Adrenal gland (tissue), 12 donors: ENCODE measurements around the gene WDFY4. TPM values are rescaled to one million over a fixed set of nuclear protein-coding genes. Genes with fewer than 3 reads are reported as not detected.

Experiments used
- DNase-seq, 7 donors: peaks; one replicate each; pipeline ENCODE4 v3.0.0-alpha.2; 2019 to 2020
- H3K27ac ChIP-seq, 5 donors: fragments of 200-600 bp; sonication (generic) in 4 of 5; 1 replicate in 3 of 5; 2 replicates in 2 of 5; pipeline versions ENCODE4 v1.5.1 to v1.8.0; 2016 to 2020; ENCODE audit warnings: mild to moderate bottlenecking in 1 of 5
- H3K27me3 ChIP-seq: fragments of 200-600 bp; 2 replicates; pipeline ENCODE4 v1.8.0; 2021
- H3K36me3 ChIP-seq, 2 donors: fragments of 200-600 bp; replicated peaks in 1 of 2; 1 replicate in 1 of 2; 2 replicates in 1 of 2; pipeline versions ENCODE4 v1.5.1 to v1.8.0; 2018 to 2022
- H3K4me1 ChIP-seq, 2 donors: fragments of 200-600 bp; replicated peaks in 1 of 2; 1 replicate in 1 of 2; 2 replicates in 1 of 2; pipeline versions ENCODE4 v1.5.1 to v1.8.0; 2018 to 2021
- H3K4me3 ChIP-seq, 4 donors: fragments of 200-600 bp; sonication (generic) in 3 of 4; one replicate each; pipeline ENCODE4 v1.5.1; 2016 to 2018
- H3K9me3 ChIP-seq, 3 donors: fragments of 200-600 bp; sonication (generic) in 1 of 3; replicated peaks in 1 of 3; 1 replicate in 2 of 3; 2 replicates in 1 of 3; pipeline versions ENCODE4 v1.5.1 to v1.8.0; 2016 to 2021
- CTCF ChIP-seq, 6 experiments: fragments of 450-650 bp in 4 of 6; fragments of 200-600 bp in 2 of 6; sonication (generic) in 1 of 6; IDR thresholded peaks; 1 replicate in 5 of 6; 2 replicates in 1 of 6; pipeline versions ENCODE4 v1.5.1 to v1.8.0; 2016 to 2021; ENCODE audit warnings: antibody characterized with exemption in 6 of 6, mild to moderate bottlenecking in 2 of 6, moderate library complexity in 1 of 6
- POLR2A ChIP-seq, 2 donors: fragments of 450-650 bp; IDR thresholded peaks; one replicate each; pipeline ENCODE4 v1.6.1; 2017; ENCODE audit warnings: antibody characterized with exemption in 2 of 2, mild to moderate bottlenecking in 2 of 2, moderate library complexity in 1 of 2
- WGBS, 4 donors: extraction: QIAGEN DNeasy Blood & Tissue Kit in 2 of 4; methylation state at CpG; one replicate each; pipeline versions ENCODE4 v1.1.5 to v1.1.7; 2013 to 2017; 5-methylcytosine and 5-hydroxymethylcytosine counted together
- intact Hi-C, 2 donors: fragments of 100-400 bp; cut with DNase I; formaldehyde crosslinking; loops; one replicate each; pipeline versions ENCODE4 v1.14.1 to v1.15.0; 2022 to 2023
- polyA plus RNA-seq, 3 donors: library from polyadenylated mRNA; stranded (reverse); fragments of 200-250 nt in 2 of 3; fragments of 350-450 nt in 1 of 3; fragmentation: Illumina TruSeq in 1 of 3; extraction: RNeasy Lipid Tissue Mini Kit (QIAGEN cat#74804) in 1 of 3; gene quantifications; one replicate each; pipeline ENCODE4 v1.2.3, GENCODE V29; 2013 to 2014
- total RNA-seq, 9 donors: library from RNA; depleted of rRNA in 4 of 9; stranded (reverse); fragments of >200 nt in 4 of 9; fragments of 120-200 nt in 1 of 9; fragmentation: NEBNext Ultra II Directional in 1 of 9; extraction: Animal tissue kit (Norgen Biotek cat#: 25700) in 1 of 9; gene quantifications; one replicate each; pipeline versions ENCODE4 v1.1.0 to v1.2.4, GENCODE V29; 2013 to 2023
- donor health status: healthy with polysubstance abuse.
- donor health status: Bipolar disorder and iron deficiency.
- donor health status: DM: yes; HTN: yes; CAD: no.
- donor health status: DM: no; HTN: no; CAD: no.
- donor health status: DM: no; HTN: no; CAD: no.
- donor health status: DM: yes; HTN: yes; CAD: no.

WDFY4 gene
- total and polyA plus RNA-seq, 12 donors = 0.61 to 9.9 (median 5.7) TPM

GRCh38 chr10:48735836-48736390, 51.2 kb downstream of the WDFY4 start:
- Histone ChIP-seq H3K9me3 (no peaks in the 10 kb centered on the region), H3K4me3 (no peak overlapping the region), H3K27me3 (no peaks in the 10 kb centered on the region), H3K27ac (no peak overlapping the region), H3K4me1 (no peaks in the 10 kb centered on the region), H3K36me3 (no peaks in the 10 kb centered on the region)
- no peak for TF ChIP-seq CTCF (IDR thresholded peaks at IDR 0.05)
- TF ChIP-seq POLR2A (IDR thresholded peaks at IDR 0.05) = no peak
- WGBS, 4 donors = 80 to 93% (median 86%) methylated on average over 5 to 8 of the region's 8 CpGs
- DNase-seq = no peak
- intact Hi-C loops = no loop called here

GRCh38 chr10:48736596-48736995, 51.9 kb downstream of the WDFY4 start:
- Histone ChIP-seq H3K27me3 (no peaks in the 10 kb centered on the region), H3K4me3 (no peak overlapping the region), H3K9me3 (no peaks in the 10 kb centered on the region), H3K4me1 (no peaks in the 10 kb centered on the region), H3K27ac (no peak overlapping the region), H3K36me3 (no peaks in the 10 kb centered on the region)
- intact Hi-C loops = no loop called here
- WGBS, 4 donors = 0 to 78% (median 21%) methylated on average over 1 of the region's 1 CpG
- TF ChIP-seq POLR2A (IDR thresholded peaks at IDR 0.05) = no peak
- no peak for TF ChIP-seq CTCF (IDR thresholded peaks at IDR 0.05)
- no peak for DNase-seq

GRCh38 chr10:48737886-48738285, 53.2 kb downstream of the WDFY4 start:
- Histone ChIP-seq H3K9me3 (no peaks in the 10 kb centered on the region), H3K4me3 (no peak overlapping the region), H3K4me1 (no peaks in the 10 kb centered on the region), H3K27me3 (no peaks in the 10 kb centered on the region), H3K27ac (no peak overlapping the region), H3K36me3 (no peaks in the 10 kb centered on the region)
- no peak for TF ChIP-seq CTCF (IDR thresholded peaks at IDR 0.05)
- TF ChIP-seq POLR2A (IDR thresholded peaks at IDR 0.05) = no peak
- intact Hi-C loops = no loop called here
- 74 to 85% (median 84%) methylated on average over 2 of the region's 2 CpGs for WGBS, 4 donors
- no peak for DNase-seq

- intact Hi-C loops = no loop called here
- Histone ChIP-seq H3K4me3 (no peak overlapping the region), H3K4me1 (no peaks in the 10 kb centered on the region), H3K27ac (no peak overlapping the region), H3K36me3 (no peaks in the 10 kb centered on the region), H3K9me3 (no peaks in the 10 kb centered on the region), H3K27me3 (no peaks in the 10 kb centered on the region)
- WGBS, 4 donors = 51 to 64% (median 52%) methylated on average over 7 of the region's 7 CpGs
- no peak for DNase-seq
- TF ChIP-seq POLR2A (IDR thresholded peaks at IDR 0.05) (no peak), CTCF (IDR thresholded peaks at IDR 0.05) (no peak)
These were observed 54.5 kb downstream of the WDFY4 start for GRCh38 chr10:48739170-48739569.
